ELF-1 (cell line): ENCODE data around the gene KANK2.
A peak's percentile ranks its signal among the peaks of the same experiment; 100 is the strongest.
"Not testable (repeated sequence)": the region's sequence is repeated elsewhere in the genome, so short reads cannot be mapped to it uniquely, and the experiment has no call there.

Experiments used
- DNase-seq: peaks from one replicate; pipeline ENCODE4 v3.0.0-alpha.2; 2016; ENCODE audit warnings: low read depth, low spot score

Gene KANK2

DNA sequence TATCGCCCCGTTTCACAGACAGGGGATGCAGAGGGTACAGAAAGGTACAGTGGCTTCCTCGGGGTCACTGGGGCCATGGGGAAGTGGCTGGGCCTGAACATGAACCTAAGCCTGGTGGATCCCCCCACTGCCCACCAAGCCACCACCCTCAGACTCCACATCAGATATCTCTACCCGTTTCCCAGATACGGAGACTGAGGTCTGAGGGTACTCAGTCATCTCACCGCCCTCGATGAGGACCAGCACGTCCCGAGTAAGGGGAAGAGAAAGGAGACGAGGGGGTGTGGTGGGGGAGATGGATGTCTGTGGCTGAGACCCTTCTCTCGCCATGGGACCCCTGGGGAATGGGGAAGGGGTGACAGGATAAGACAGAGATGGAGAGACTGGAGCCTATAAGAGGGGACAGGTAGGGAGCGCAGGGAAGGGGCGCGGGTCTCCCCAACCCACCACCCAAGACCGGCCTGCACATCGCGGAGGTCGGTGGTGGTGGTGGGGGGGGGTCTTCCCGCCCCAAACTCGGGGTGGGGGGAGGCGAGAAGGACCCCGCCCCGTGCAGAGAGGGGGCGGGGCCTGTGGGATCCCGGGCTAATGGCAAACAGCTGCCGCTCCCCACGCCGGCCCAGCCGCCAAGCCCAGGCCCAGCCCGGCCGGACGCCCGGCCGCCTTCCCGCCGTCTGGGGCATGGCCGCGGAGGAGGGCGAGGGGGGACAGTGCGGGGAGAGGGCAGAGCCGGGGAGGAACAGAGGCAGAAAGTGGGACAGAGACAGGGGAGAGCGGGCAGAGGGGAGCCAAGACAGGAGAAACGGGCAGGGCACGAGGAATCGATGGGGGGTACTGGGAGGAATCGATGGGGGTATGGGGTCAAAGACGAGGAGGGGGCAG is 698 bp downstream of the KANK2 start:
- DNase-seq: no peak

DNA sequence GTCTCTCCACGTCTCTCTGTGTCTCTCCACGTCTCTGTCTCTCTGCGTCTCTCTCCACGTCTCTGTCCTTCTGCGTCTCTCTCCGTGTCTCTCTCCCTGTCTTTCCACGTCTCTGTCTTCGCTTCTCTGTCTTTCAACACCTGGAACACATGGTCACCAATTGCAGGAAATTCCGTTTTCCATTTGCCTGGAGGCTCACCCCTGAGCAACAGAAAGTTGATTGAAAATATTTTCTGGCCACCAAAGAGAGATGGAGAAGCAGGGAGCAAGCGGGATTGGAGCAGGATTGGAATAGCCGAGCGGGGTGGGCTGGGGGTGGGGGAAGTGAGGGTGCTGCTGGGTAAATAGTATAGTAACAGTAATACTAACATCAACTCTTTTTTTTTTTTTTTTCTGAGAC is 1.7 kb downstream of the KANK2 start:
- DNase-seq: no peak

DNA sequence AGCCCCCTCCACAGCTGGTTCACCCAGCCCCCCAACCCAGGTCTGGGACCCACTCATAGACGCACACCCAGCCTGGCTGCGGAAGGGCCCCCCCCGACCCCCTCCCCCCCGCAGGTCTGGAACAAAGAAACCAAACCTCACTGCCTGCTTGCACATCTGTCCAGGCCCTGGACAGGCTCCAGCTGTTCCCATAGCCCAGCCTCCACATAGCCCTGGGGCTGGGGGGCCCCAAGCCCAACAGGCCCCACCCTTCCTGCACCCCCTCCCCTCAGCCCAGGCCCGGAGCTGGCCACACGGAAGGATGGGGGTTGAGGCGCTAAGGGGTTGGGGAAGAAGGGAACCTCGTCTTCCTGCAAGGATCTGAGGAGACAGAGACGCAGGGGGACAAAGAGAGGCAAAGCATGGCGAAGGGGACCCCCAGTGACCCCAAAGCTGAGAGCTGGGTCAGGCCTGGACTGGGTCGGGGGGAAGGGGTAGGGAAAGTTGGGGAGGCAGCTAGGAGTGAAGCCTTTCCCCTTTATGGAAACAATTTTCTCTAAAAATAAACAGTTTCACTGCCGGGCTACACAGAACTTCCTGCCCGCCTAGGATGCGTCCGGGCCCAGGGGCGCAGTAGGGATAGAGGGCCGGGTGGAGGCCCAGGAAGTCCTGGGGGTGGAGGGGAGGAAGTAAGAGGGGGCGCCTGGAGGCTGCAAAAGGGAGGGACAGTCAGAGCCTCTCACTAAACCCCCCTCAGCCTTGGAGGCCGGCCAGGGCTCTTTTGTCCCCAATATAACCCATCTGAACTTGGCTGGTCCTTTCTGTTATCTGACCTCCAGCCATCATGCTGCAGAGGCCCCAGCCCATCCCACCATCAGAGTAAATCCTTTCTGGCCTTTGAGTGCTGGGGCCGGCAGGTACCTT is 2.4 kb downstream of the KANK2 start:
- no peak for DNase-seq

DNA sequence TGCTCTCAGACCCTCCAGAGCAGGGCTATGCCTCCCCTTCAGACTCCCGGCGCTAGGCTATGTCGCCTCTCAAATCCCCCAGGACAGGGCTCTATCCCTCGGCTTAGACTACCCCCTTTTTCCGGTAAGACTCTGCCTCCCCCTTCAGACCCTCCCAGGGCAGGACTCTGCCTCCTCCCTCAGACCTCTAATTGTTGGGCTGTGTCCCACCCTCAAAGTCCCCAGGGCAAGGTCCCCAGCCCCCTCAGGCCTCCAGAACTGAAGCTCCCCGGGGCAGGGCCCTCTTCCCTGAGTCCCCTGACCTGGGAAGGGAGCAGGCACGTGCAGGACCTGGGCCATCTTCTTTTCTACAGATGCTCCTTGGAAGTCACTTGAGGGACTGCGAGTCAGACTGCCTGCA is 3.2 kb downstream of the KANK2 start:
- no peak for DNase-seq

DNA sequence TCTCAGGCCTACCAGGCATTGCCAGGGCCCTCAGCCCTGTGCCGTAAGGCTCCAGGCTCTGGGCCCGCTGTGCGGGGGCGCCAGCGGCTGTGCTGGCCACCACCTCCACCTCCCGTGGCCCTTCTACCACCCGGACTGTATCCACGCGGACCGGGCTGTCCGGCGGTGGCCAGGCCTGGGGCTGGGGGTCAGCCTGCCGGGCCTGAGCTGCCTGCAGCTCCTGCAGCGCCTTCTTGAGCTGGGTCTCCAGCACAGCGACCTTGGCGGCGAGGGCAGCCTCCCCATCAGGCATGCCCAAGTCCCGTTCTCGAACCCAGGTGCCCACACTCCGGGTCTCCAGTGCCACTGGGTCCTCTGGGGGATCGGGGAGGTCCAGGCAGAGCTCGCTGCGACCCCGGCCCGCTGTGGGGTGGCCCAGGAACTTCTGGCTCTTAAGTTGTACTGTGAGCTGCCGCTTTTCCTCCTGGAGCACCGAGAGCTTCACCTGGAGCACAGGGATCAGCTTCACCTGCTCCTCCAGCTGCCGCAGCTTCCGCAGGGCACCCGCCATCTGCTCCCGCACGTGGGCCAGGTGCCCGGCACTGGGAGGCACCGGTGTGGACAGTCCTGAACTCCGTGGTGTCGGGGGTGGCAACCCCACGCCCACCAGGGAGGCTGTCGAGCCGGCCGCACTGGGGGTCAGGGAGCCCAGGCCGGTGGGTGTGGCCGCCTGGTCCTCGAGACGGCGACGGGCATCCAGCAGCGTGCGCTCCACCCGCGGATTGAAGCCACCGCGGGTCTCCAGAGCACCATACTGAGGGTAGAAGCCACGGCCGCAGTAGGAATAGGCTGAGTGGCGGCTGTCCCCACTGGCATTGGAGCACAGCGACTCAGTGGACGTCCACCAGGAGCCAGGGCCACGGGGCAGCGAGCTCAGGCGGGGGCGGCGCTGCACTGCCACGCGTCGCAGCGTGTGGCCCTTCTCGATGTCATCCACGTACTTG is 4.1 kb downstream of the KANK2 start:
- no peak for DNase-seq

DNA sequence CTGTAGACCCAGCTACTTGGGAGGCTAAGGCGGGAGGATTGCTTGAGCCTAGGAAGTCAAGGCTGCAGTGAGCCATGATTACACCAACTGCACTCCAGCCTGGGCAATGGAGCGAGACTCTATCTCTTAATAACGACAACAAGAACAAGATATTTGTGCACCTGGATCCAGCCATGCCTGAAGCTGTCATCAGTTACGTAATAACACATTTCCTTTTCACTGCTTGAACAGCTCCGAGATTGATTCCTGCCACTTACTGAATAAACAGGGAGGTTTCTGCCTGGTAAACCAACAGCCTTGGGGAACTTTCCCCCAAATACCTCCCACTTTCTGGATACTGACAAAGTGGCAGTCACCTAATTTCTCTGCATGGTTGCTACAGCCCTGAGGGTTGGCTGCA is 5.4 kb downstream of the KANK2 start:
- no peak for DNase-seq

DNA sequence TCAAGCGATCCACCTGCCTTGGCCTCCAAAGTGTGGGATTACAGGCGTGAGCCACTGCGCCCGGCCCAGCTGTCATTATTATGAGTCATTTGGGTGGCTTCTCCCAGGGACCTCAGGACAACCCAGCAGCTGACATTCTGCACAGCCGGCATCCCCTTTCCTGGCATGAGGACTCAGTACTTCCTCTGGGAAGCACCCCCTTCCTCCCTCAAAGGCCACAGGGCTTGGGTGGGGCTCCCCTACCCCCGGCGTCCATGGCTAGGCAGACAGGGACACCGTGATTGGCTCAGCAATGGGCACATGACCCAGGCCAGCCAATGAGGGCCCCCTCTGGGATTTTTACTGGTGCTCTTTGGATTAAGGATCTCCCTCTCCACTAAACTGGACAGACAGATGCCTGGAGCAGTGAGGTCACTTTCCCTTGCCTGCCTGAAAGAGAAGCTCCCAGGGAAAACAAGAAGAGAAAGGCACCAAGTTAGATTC is 6.0 kb downstream of the KANK2 start:
- DNase-seq: peak; percentile 79

DNA sequence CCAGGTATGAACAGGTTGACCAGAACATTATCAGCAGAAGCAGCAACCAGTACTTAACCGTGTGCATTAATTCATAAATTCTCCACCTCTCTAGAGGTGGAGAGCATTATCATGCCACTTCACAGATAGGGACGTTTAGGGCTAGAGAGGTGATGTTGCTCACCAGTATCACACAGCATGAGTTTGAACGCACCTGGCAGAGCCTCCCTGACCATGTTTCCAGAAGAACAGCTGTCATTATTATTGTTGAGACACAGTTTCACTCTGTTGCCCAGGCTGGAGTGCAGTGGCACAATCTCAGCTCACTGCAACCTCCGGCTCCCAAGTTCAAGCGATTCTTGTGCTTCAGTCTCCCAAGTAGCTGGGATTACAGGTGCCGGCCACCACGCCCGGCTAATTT is 6.8 kb downstream of the KANK2 start:
- no peak for DNase-seq

DNA sequence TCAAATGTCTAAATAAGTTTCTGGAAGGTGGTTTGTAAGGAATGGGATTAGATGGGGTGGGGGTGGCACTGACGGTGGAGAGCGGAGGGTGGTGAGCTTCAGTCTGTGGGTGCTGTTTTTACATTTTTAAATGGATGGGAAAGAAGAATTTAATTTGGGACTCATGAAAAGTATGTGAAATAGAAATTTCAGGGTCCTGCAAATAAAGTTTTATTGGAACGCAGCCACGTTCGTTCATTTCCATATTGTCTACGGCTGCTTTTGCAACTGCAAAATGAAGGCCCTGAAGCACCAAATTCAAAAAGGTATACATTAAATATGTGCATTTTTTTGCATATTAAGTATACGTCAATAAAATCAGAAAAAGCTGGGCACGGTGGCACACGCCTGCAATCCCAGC is 9.9 kb downstream of the KANK2 start:
- DNase-seq: no peak

DNA sequence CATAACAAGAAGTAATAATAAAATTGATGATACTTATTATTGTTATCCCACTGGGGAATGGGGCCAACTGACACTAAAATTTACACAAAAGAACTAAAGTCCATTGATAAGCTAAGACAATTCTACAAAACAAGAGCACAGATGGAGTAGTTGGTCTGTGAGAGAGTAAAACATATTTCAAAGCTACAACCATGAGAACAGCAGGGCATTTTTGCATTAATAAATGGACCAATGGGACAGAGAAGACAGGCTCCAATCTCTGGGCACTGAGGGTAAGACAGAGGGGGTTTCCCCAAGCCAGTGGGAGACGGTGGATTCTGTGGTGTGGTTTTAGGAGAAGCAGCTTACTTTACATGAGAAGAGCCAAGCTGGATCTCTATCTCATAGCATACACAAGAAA is 14.4 kb downstream of the KANK2 start:
- DNase-seq: no peak

DNA sequence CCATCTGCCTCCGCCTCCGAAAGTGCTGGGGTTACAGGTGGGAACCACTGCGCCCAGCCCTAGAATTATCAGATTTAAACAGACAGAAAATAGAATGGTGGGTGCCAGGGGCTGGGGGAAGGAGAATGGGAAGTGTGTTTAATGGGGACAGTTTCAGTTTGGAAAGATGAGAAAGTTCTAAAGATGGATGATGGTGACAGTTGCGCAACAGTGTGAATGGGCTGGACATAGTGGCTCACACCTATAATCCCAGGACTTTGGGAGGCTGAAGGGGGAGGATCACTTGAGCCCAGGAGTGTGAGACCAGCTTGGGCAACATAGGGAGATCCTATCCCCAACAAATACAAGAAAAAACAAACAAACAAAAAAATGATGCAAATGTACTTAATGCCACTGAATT is 15.9 kb downstream of the KANK2 start:
- DNase-seq: no peak

DNA sequence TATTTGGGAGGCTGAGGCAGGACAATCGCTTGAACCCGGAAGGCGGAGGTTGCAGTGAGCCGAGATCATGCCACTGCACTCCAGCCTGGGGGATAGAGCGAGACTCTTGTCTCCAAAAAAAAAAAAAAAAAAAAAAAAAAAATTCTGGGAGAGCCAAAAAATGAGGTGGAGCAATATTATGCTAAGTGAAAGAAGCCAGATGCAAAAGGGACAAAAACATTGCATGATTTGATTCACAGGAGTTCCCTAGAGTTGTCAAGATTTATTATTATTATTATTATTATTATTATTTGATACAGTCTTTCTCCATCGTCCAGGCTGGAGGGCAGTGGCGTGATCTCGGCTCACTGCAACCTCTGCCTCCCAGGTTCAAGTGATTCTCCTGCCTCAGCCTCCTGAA is 16.4 kb downstream of the KANK2 start:
- DNase-seq: not testable (repeated sequence)

DNA sequence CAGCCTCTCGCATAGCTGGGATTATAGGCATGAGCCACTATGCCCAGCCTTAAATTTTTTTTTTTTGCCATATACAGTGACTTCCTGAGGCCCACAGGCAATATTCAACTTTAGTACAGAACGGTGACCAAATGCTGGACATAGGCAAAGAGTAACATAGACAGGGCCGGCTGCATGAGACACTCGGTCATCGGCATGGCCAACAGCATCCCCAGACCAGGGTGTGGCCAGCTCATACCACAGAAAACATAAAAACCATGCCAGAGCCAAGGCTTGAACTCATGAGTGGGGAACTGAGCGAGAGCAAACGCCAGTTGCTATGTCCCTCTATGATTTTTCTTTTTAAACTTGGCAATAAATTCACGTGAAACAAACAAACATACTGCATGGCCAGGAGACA is 17.0 kb downstream of the KANK2 start:
- DNase-seq: no peak

DNA sequence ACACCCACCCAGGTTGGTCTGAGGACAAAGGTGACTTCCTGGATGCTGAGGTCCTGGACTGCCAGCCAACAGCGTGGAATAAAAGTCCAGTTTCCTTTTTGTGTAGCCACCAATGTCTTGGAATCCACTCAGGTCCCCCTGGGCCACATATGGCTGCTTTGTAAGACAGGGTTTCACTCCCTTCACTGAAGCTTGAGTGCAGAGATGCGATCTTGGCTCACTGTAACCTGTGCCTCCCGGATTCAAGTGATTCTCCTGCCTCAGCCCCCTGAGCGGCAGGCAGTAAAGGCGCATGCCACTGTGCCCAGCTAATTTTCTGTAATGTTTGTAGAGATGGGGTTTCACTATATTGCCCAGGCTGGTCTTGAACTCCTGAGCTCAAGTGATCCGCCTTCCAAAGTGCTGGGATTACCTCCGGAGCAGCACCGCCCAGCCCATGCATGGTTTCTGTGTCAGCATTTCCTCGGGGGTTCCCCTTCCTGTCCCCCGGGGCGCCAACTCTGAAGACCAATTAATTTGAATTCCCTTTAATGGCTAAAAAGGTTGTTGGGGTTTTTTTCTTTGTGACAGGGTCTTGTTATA is 17.5 kb downstream of the KANK2 start:
- no peak for DNase-seq

DNA sequence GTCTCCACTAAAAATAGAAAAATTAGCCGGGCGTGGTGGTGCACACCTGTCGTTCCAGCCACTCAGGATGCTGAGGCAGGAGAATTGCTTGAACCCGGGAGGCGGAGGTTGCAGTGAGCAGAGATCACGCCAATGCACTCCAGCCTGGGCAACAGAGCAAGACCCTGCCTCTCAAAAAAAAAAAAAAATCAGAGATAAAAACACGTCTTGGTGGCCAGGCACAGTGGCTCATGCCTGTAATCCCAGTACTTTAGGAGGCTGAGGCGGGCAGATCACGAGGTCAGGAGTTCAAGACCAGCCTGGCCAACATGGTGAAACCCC is 18.2 kb downstream of the KANK2 start:
- DNase-seq: not testable (repeated sequence)

DNA sequence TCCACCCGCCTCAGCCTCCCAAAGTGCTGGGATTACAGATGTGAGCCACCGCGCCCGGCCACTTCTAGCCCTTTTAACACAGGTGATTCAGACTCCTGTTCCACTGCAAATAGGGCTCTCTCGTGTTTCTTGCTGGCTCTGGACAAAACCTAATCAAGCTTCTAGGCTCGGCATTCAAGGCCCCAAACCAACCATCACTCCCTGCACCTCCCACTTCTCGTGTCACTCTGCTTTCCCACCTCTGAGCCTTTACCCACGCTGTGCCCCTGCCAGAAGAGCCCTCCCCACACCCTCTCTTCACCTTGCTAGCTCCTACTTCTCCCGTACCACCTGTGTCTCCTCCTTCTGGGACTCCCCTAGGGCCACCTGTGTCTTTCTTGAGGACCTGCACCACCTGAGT is 19.8 kb downstream of the KANK2 start:
- DNase-seq: no peak

DNA sequence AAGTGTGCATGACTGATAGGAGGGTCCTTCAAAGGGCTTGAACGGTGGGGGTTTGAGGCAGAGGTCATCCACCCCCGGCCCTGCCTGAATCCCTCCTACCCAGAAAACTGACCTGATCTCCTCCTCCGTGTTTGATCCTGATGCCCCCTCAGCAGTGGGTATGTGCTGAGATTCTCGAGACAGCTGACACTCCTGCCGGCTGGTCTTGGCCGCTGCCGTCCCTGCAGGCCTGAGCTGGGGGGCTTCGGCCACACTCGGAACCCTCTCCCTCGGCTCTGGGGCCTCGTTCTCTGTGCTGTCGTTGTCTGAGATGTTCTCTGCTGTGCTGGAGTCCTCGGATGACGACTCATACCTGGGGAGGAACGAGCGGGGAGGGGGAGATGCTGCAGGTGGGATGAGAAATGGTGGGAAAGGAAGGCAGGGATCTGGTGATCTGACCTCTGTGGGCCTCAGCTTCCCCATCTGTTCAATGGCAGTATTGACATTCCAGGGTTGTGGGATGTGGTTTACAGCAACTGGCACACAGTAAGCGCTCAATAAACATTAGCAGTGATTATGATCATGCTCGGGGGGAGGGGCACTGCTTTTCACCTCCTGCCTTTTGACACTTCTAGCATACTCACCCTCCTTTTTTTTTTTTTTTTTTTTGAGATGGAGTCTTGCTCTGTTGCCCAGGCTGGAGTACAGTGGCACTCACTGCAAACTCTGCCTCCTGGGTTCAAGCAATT is 20.7 kb downstream of the KANK2 start:
- DNase-seq: no peak

DNA sequence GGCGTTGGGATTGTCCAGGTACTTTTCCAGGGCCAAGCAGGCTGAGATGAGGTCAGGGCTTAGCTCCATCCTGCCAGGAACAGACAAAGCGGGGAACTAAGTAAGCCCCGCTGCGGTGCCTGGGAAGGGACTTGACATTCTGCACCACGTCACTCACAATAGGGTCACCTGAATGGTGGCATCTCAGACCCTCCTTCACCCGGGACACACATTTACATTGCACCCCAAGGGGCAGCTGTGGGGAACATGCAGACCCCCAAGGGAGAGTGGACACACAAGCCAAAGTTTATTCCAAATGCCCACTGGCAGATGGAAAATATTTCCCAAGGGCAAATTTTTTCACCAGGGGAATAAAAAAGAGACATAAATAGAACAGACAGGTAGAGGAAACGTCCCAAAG is 21.4 kb downstream of the KANK2 start:
- no peak for DNase-seq

DNA sequence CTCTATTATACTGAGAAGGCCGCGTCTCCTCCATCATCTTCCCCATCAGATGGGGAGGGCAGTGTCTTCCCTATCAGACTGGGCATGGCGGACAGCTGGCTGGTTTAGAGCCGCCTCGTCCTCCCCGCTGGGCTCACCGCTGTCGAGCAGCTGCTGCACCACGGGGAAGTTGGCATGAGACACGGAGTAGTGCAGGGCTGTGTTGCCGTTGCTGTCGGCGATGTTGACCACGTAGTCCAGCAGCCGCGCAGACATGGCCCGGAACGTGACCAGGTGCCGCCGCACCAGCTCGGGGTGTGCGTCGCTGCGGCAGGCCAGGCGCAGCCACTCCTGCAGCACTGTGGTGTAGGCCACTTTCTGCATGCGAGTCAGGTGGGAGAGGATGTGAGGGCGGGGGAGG is 23.0 kb downstream of the KANK2 start:
- DNase-seq: no peak

DNA sequence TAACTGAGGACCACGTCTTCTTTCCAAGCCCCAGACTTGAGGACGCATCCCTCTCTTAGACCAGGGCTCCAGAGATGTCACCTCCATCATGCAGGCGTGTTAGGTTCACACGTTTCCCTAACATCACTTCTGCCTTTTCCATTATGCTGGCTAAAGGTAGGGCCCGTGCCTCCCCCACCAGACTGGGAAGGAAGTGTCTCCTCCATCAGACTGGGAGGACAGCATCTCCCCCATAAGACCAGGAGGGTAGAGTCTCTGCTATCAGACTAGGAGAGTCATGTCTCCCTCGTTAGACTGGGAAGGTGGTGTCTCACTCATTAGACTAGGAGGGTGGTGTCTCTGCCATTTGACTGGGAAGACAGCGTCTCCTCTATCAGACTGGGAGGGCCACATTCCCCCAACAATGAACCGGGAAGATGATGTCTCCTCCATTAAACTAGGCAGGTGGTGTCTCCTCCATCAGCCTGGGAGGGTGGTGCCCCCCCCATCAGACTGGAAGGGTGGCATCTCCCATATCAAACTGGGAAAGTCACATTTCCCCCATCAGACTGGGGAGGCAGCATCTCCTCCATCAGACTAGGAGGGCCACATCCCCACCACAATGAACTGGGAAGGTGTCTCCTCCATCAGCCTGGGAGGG is 23.7 kb downstream of the KANK2 start:
- no peak for DNase-seq
